NT2/D1 (cell line): ENCODE measurements around the gene RIPK3.

Source experiments
- DNase-seq: peaks from one replicate; pipeline ENCODE4 v3.0.0-alpha.2; 2011; ENCODE audit warnings: low read depth, low spot score
- H3K27me3 ChIP-seq: 2 replicates; pipeline ENCODE4 v1.6.0; 2011; ENCODE audit warnings: mild to moderate bottlenecking; ENCODE audit not compliant: insufficient read length, insufficient read depth
- H3K36me3 ChIP-seq: 2 replicates; pipeline ENCODE4 v1.6.1; 2011; ENCODE audit warnings: mild to moderate bottlenecking, low read length, mixed read lengths; ENCODE audit not compliant: insufficient read depth, insufficient read length
- H3K4me1 ChIP-seq: 2 replicates; pipeline ENCODE4 v1.5.1; 2011; ENCODE audit not compliant: insufficient read depth, insufficient read length
- H3K4me3 ChIP-seq: 2 replicates; pipeline ENCODE4 v1.5.1; 2011; ENCODE audit warnings: low read depth; ENCODE audit not compliant: insufficient read length
- H3K9ac ChIP-seq: 2 replicates; pipeline ENCODE4 v1.6.0; 2011; ENCODE audit warnings: low read depth; ENCODE audit not compliant: insufficient read length
- H3K9me3 ChIP-seq: 2 replicates; pipeline ENCODE4 v1.5.1; 2011; ENCODE audit warnings: mild to moderate bottlenecking, low read length; ENCODE audit not compliant: insufficient read depth
- SUZ12 ChIP-seq: IDR thresholded peaks from 2 replicates; pipeline ENCODE4 v1.6.1; 2011; ENCODE audit not compliant: insufficient read length, insufficient read depth; ENCODE audit errors: extremely low read depth
- YY1 ChIP-seq: IDR thresholded peaks from 2 replicates; pipeline ENCODE4 v1.6.1; 2011; ENCODE audit not compliant: insufficient read length, insufficient read depth
- ZNF274 ChIP-seq: IDR thresholded peaks from 2 replicates; pipeline ENCODE4 v1.6.1; 2011; ENCODE audit warnings: mild to moderate bottlenecking, low read depth, low read length

Gene RIPK3

DNA sequence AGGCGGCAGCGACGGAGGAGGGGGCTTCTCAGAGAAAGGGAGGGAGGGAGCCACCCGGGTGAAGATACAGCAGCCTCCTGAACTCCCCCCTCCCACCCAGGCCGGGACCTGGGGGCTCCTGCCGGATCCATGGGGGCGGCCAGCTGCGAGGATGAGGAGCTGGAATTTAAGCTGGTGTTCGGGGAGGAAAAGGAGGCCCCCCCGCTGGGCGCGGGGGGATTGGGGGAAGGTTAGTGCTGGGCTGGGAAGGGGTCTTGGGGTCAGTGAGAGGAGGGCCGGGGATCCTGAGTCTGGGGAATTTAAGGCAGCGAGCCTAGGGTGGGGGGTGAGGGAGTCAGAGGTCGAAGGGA, 28.4 kb upstream of the RIPK3 start:
- Histone ChIP-seq H3K36me3 (peaks cover 7% of the 10 kb centered on the region), H3K27me3 (no peaks in the 10 kb centered on the region), H3K9me3 (no peaks in the 10 kb centered on the region), H3K4me1 (peaks cover 2% of the 10 kb centered on the region), H3K9ac (peak overlapping the region; percentile 74), H3K4me3 (peak overlapping the region; percentile 40)
- DNase-seq: no peak
- no peak for TF ChIP-seq SUZ12
- TF ChIP-seq ZNF274: no peak
- TF ChIP-seq YY1: no peak

DNA sequence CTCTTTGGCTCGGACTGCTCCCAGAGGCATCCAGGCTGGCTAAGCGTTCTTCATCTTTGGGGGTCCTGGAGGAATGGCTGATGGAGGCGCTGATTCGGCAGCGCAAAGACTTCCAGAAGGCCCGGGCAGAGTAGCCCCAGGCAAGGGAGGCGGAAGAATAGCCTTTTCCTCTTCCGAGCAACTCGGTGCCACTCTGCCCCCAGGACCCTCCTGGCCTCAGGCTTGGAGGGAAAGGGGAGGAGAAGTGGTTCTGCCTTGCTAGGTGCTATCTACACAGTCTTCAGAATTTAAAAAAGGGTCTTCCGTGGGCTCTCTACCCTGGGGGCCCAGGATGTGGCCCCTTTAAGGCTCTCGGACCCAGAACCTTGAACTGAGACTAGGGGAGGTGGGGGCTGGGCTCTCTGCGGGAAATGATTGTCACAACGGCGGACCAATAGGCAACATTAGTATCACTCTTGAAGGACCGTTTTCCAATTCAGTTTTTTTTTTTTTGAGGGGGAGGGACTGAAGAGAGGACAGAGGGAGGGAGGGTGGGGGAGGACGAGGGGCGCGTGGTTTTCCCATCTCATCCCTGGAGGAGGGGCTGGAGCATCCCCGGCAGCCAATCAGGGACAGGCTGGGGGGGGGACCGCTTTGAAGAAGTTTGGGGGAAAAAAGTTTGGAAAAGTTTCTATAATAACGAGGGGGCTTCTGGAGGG, 27.9 kb upstream of the RIPK3 start, which contains the start of gene NFATC4:
Gene NFATC4 (plus strand): TSS at position 671 of the 698 bp plus-strand sequence. CDS start 157 bp downstream, outside the sequence.
- peak; percentile 63 for DNase-seq

DNA sequence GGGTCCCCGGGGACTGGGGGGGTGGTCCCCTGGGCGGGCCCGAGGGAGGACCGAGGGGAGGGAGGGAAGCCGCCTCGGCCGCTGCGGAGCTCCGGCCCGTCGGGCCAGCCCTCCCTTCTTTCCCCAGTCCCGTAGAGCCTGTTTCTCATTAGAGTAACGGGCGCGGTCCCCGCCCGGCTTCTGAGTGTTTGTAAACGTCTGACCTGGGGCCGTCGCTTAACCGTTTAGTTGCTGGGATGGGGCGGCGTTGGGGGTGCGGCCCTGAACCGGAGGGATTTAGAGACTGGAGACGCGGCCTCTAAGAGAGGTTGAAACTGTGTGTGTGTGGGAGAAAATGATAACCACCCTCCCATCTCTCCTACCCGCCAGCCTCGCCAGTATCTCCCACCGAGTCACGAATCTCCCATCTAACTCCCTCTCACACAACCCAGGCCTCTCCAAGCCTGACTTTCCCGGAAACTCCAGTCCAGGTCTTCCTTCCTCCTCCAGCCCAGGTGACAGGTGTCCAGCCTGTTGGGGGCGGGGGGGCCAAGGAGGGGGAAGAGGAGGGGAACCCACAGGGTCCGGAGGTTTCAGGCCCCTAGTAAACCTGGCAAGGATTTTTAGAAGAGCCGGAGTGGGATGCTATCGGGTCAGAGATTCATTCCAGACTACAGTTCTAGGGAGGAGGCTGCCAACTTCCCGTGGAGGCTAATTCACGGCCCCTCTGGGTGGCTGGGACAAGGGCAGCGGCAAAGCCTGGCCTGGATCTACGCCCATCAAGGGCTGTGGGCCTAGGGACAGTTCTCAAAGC, 27.1 kb upstream of the RIPK3 start:
- Histone ChIP-seq H3K9ac (peak overlapping the region; percentile 74), H3K4me1 (peaks cover 2% of the 10 kb centered on the region)

More for the DNA sequence above, 27.9 kb upstream of the RIPK3 start, which contains the start of gene NFATC4:
- TF ChIP-seq YY1 (no peak), SUZ12 (no peak), ZNF274 (no peak)
- H3K36me3 ChIP-seq: peaks cover 3% of the 10 kb centered on the region
- peak within 1 kb of the TSS; percentile 74 for H3K9ac ChIP-seq
- H3K27me3 ChIP-seq: no peaks in the 10 kb centered on the region
- no peaks in the 10 kb centered on the region for H3K9me3 ChIP-seq
- H3K4me3 ChIP-seq: peak within 1 kb of the TSS; percentile 47
- peaks cover 2% of the 10 kb centered on the region for H3K4me1 ChIP-seq

DNA sequence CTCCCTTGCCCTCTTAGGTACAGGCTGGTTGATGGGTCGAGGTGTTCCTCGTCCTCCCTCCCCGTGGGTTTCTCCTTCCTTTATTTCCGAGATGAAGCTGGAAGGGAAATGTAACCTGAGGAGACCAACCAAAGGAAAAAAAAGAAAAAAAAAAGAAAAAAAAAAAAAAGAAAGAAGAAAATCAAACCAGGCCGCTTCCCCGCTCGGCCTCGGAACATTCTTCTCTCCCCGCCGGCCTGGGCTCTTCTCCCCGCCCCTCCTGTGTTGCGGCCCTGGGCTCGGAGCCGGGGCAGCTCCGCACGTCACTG, 26.6 kb upstream of the RIPK3 start:
- no peak for DNase-seq
- peak overlapping the region; percentile 67 for H3K9ac ChIP-seq
- peak overlapping the region; percentile 47 for H3K4me3 ChIP-seq

More for the DNA sequence above, 27.1 kb upstream of the RIPK3 start:
- DNase-seq: peak; percentile 83
- TF ChIP-seq SUZ12: no peak
- TF ChIP-seq YY1: no peak
- TF ChIP-seq ZNF274: no peak
- Histone ChIP-seq H3K4me3 (peak overlapping the region; percentile 47), H3K27me3 (no peaks in the 10 kb centered on the region), H3K36me3 (no peaks in the 10 kb centered on the region), H3K9me3 (no peaks in the 10 kb centered on the region)

DNA sequence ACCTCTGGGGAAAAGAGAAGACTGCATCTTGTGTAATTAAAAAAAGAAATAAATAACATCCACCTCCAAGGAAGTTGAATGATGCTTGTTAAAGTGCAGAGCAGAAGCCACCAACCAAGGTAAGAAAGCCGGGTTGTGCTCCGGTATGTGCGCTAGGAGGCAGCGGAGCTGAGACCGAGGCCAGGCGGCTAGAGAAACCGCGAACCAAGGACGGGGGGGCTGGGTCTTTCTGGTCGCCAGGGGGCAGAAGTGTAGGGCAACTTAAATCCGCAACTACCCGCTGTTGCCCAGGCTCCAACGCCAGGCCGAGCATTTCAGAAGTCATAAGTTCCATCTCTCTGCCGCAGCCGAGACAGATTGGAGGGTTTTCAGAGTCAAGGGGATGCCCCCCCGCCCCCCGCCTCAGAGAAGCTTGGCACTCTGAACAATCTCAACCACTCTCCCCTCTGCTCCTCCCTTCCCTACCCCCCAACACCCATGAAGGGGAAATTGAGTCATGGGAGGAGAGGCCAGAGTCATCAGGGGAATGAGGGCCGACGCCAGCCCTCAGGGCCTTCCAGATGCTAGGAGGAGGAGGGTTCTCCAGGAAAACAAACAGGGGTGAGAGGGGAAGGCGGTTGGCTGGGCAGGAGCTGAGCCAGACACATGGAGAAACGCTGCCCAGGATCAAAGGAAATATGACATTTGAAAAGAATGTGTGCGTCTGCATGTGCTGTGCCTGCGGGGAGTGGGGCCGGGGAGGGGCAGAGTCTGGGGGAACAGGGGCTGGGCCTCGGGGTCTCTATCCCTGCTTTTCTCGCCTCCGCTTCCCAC, 26.0 kb upstream of the RIPK3 start:
- Histone ChIP-seq H3K9me3 (no peaks in the 10 kb centered on the region), H3K9ac (peak overlapping the region; percentile 67), H3K36me3 (no peaks in the 10 kb centered on the region), H3K27me3 (no peaks in the 10 kb centered on the region), H3K4me3 (peak overlapping the region; percentile 30), H3K4me1 (peaks cover 2% of the 10 kb centered on the region)
- DNase-seq: peak; percentile 86
- TF ChIP-seq YY1 (no peak), ZNF274 (no peak)

More for the DNA sequence above, 26.6 kb upstream of the RIPK3 start:
- Histone ChIP-seq H3K9me3 (no peaks in the 10 kb centered on the region), H3K4me1 (peaks cover 2% of the 10 kb centered on the region), H3K36me3 (no peaks in the 10 kb centered on the region), H3K27me3 (no peaks in the 10 kb centered on the region)
- TF ChIP-seq SUZ12 (no peak), YY1 (no peak), ZNF274 (no peak)

DNA sequence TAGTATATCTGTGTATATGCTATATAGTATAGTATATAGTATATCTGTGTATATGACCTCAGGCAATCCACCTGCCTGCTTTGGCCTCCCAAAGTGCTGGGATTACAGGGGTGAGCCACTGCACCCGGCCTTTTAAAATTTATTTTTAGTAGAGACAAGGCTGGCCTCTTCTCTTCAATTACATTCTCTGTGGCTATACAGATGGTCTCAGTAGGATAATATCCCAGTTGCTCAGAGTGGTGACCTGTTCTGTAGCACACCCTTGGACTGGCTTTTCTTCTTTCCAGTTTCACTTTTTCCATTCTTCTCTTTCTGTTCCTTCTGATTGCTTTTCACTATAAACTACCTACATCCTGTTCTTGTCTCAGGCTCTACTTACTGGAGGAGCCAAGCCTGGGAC, 25.1 kb upstream of the RIPK3 start:
- no peak overlapping the region for H3K9ac ChIP-seq

DNA sequence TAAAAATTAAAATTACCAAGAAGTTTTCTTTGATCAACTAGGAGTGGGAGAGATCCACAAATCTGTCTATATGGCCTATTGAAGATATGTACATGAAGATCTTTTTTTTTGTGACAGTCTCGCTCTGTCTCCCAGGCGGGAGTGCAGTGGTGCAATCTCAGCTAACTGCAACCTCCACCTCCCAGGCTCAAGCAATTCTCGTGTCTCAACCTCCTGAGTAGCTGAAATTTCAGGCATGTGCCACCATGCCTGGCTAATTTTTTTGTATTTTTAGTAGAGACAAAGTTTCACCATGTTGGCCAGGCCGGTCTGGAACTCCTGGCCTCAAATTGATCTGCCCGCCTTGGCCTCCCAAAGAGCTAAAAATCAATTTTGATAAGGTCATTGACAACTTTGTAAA, 23.6 kb upstream of the RIPK3 start:
- no peaks in the 10 kb centered on the region for H3K27me3 ChIP-seq
- H3K4me1 ChIP-seq: peaks cover 2% of the 10 kb centered on the region
- H3K36me3 ChIP-seq: no peaks in the 10 kb centered on the region
- no peaks in the 10 kb centered on the region for H3K9me3 ChIP-seq
- H3K9ac ChIP-seq: no peak overlapping the region
- DNase-seq: no peak
- no peak overlapping the region for H3K4me3 ChIP-seq
- TF ChIP-seq SUZ12 (no peak), ZNF274 (no peak), YY1 (no peak)

More for the DNA sequence above, 25.1 kb upstream of the RIPK3 start:
- no peak overlapping the region for H3K4me3 ChIP-seq
- TF ChIP-seq YY1 (no peak), SUZ12 (no peak), ZNF274 (no peak)
- H3K9me3 ChIP-seq: no peaks in the 10 kb centered on the region
- no peaks in the 10 kb centered on the region for H3K36me3 ChIP-seq
- H3K4me1 ChIP-seq: peaks cover 2% of the 10 kb centered on the region
- H3K27me3 ChIP-seq: no peaks in the 10 kb centered on the region
- DNase-seq: no peak
